Progenitor cell of endocrine pancreas (in vitro differentiated cells): ENCODE data around the gene UHRF2. TPM values are rescaled to one million over a fixed set of nuclear protein-coding genes. Genes with fewer than 3 reads are reported as not detected.
"Not testable (repeated sequence)": the region's sequence is repeated elsewhere in the genome, so short reads cannot be mapped to it uniquely, and the experiment has no call there.

Experiments
- DNase-seq: peaks from one replicate; pipeline ENCODE4 v3.0.0; 2021; ENCODE audit warnings: low spot score; ENCODE audit not compliant: unreplicated experiment
- H3K27ac Mint-ChIP-seq: 2 replicates; pipeline ENCODE4 v1.8.0; 2021; ENCODE audit warnings: mild to moderate bottlenecking, moderate library complexity, mixed read lengths
- H3K27me3 Mint-ChIP-seq: 2 replicates; pipeline ENCODE4 v1.8.0; 2021; ENCODE audit warnings: mixed read lengths
- H3K36me3 Mint-ChIP-seq: 2 replicates; pipeline ENCODE4 v1.8.0; 2022; ENCODE audit warnings: mixed read lengths; ENCODE audit not compliant: insufficient read depth
- H3K4me1 Mint-ChIP-seq: 2 replicates; pipeline ENCODE4 v1.8.0; 2021; ENCODE audit warnings: low read depth, mixed read lengths
- H3K4me3 Mint-ChIP-seq: 2 replicates; pipeline ENCODE4 v1.8.0; 2021; ENCODE audit warnings: low read depth, mild to moderate bottlenecking, moderate library complexity, mixed read lengths
- H3K9me3 Mint-ChIP-seq: 2 replicates; pipeline ENCODE4 v1.8.0; 2021; ENCODE audit warnings: low read depth, mixed read lengths
- CTCF ChIP-seq: fragments of 200-600 bp; sonication (generic); IDR thresholded peaks from one replicate; pipeline ENCODE4 v1.5.0; 2021; ENCODE audit warnings: antibody characterized with exemption, mild to moderate bottlenecking; ENCODE audit not compliant: unreplicated experiment
- total RNA-seq: library from RNA; stranded (reverse); gene quantifications from 2 replicates; pipeline ENCODE4 v1.2.1, GENCODE V29; 2021

Gene UHRF2
- total RNA-seq, 1 donor from 2014 or later = 89.9 TPM

GRCh38 chr9:6525326-6526045 is 112.5 kb downstream of the UHRF2 start:
- peaks cover 3% of the 10 kb centered on the region for H3K4me1 Mint-ChIP-seq
- peaks cover 10% of the 10 kb centered on the region for H3K9me3 Mint-ChIP-seq
- DNase-seq = no peak
- no peak overlapping the region for H3K4me3 Mint-ChIP-seq
- no peaks in the 10 kb centered on the region for H3K27me3 Mint-ChIP-seq
- peaks cover 17% of the 10 kb centered on the region for H3K36me3 Mint-ChIP-seq
- no peak overlapping the region for H3K27ac Mint-ChIP-seq
- no peak for TF ChIP-seq CTCF

- no peaks in the 10 kb centered on the region for H3K9me3 Mint-ChIP-seq
- H3K4me3 Mint-ChIP-seq = no peak overlapping the region
- H3K4me1 Mint-ChIP-seq = no peaks in the 10 kb centered on the region
- no peak for TF ChIP-seq CTCF
- H3K27ac Mint-ChIP-seq = no peak overlapping the region
- no peaks in the 10 kb centered on the region for H3K27me3 Mint-ChIP-seq
- no peak for DNase-seq
- H3K36me3 Mint-ChIP-seq = no peaks in the 10 kb centered on the region
These were observed 122.6 kb downstream of the UHRF2 start for GRCh38 chr9:6535594-6535993.

- no peak overlapping the region for H3K27ac Mint-ChIP-seq
- H3K27me3 Mint-ChIP-seq = no peaks in the 10 kb centered on the region
- no peak overlapping the region for H3K4me3 Mint-ChIP-seq
- no peaks in the 10 kb centered on the region for H3K36me3 Mint-ChIP-seq
- no peaks in the 10 kb centered on the region for H3K4me1 Mint-ChIP-seq
- TF ChIP-seq CTCF = no peak
- no peaks in the 10 kb centered on the region for H3K9me3 Mint-ChIP-seq
- no peak for DNase-seq
These were observed 125.7 kb downstream of the UHRF2 start for GRCh38 chr9:6538666-6539071.

DNA sequence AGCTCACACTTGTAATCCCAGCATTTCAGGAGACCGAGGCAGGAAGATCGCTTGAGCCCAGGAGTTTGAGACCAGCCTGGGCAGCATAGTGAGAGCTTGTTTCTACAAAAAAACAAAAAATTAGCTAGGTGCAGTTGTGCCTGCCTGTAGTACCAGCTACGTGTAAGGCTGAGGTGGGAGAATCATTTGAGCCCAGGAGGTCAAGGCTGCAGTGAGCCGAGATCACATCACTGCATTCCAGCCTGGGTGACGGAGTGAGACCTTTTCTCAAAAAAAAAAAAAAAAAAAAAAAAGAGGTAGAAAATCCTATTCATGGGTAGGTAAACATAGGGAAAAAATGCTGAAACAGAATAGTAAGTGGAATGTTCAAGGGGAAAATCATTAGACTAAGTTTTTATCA is 129.6 kb downstream of the UHRF2 start:
- H3K27me3 Mint-ChIP-seq, H3K27ac Mint-ChIP-seq, H3K4me3 Mint-ChIP-seq: not testable (repeated sequence)

DNA sequence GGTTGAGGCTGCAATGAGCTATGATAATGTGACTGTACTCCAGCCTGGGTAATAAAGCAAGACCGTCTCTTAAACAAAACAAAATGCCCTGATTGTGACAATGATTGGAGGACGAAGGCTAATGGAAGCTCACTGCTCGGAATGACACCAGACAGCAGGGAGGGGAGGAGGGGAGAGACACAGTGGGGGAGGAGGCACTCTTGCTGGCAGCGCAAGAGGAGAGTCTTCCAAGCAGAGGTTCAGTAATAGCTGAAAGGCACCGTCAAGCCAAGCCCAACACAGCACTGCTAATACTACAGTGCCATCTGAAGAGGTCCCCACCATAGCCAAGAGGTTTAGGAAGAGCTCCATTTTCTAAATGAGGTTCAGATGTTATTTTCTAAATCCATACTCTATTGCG is 130.2 kb downstream of the UHRF2 start:
- DNase-seq = no peak
- Mint-ChIP-seq H3K36me3 (no peaks in the 10 kb centered on the region), H3K27me3 (no peaks in the 10 kb centered on the region), H3K27ac (peak overlapping the region; percentile 34), H3K4me3 (no peak overlapping the region), H3K9me3 (no peaks in the 10 kb centered on the region), H3K4me1 (no peaks in the 10 kb centered on the region)
- no peak for TF ChIP-seq CTCF

More for the DNA sequence above, 129.6 kb downstream of the UHRF2 start:
- not testable (repeated sequence) for H3K4me1 Mint-ChIP-seq, DNase-seq, H3K9me3 Mint-ChIP-seq, H3K36me3 Mint-ChIP-seq

GRCh38 chr9:6545017-6545691 is 132.2 kb downstream of the UHRF2 start:
- no peaks in the 10 kb centered on the region for H3K4me1 Mint-ChIP-seq
- no peak for DNase-seq
- no peak for TF ChIP-seq CTCF
- no peaks in the 10 kb centered on the region for H3K27me3 Mint-ChIP-seq
- H3K9me3 Mint-ChIP-seq = no peaks in the 10 kb centered on the region
- no peak overlapping the region for H3K4me3 Mint-ChIP-seq
- no peak overlapping the region for H3K27ac Mint-ChIP-seq
- no peaks in the 10 kb centered on the region for H3K36me3 Mint-ChIP-seq
